Activated naive CD8-positive, alpha-beta T cell treated with anti-CD3 and anti-CD28 coated beads, Interleukin-2, amount 10 ng/mL, durations not matched to agents 7 days and 5 days (primary cell): ENCODE data around the gene U2AF2. TPM values are rescaled to one million over a fixed set of nuclear protein-coding genes. Genes with fewer than 3 reads are reported as not detected.

ENCODE experiments used
- ATAC-seq: fragments of 150-1000 bp; cut with Tn5 transposase; one replicate; pipeline ENCODE4 v1.10.0; 2021; ENCODE audit warnings: low read depth, moderate library complexity
- POLR2A ChIA-PET: fragments of 350-600 bp; sonication (Branson Sonifier 250); formaldehyde crosslinking; loops from one replicate; lab custom pipeline; 2021; ENCODE audit warnings: antibody characterized with exemption; lab: Charles Lee
- DNase-seq: peaks from one replicate; pipeline ENCODE4 v3.0.0; 2021
- H3K27ac Mint-ChIP-seq: one replicate; pipeline ENCODE4 v1.8.0; 2022; ENCODE audit warnings: mild to moderate bottlenecking, mixed read lengths
- H3K27me3 Mint-ChIP-seq: one replicate; pipeline ENCODE4 v1.8.0; 2022; ENCODE audit warnings: mild to moderate bottlenecking, moderate library complexity, mixed read lengths
- H3K36me3 Mint-ChIP-seq: one replicate; pipeline ENCODE4 v1.8.0; 2021; ENCODE audit warnings: mild to moderate bottlenecking, mixed read lengths
- H3K4me1 Mint-ChIP-seq: one replicate; pipeline ENCODE4 v1.8.0; 2021; ENCODE audit warnings: mixed read lengths
- H3K4me3 Mint-ChIP-seq: one replicate; pipeline ENCODE4 v1.8.0; 2022; ENCODE audit warnings: mild to moderate bottlenecking, moderate library complexity, mixed read lengths
- H3K9me3 Mint-ChIP-seq: one replicate; pipeline ENCODE4 v1.8.0; 2021; ENCODE audit warnings: mixed read lengths
- total RNA-seq, 2 experiments: library from RNA; stranded (reverse); gene quantifications; one replicate each; pipeline ENCODE4 v1.2.3, GENCODE V29; 2021

U2AF2 gene
- total RNA-seq, 2 experiments from 2014 or later: 257 to 267 TPM

GRCh38 chr19:55689411-55690108 lies 34.7 kb downstream of the U2AF2 start:
- peak; percentile 17 for DNase-seq
- Mint-ChIP-seq H3K36me3 (peaks cover 1% of the 10 kb centered on the region), H3K4me1 (no peaks in the 10 kb centered on the region), H3K27me3 (no peaks in the 10 kb centered on the region), H3K9me3 (no peaks in the 10 kb centered on the region), H3K4me3 (no peak overlapping the region), H3K27ac (no peak overlapping the region)
- POLR2A ChIA-PET: interaction anchor here (0.5 kb wide), 1 partner anchor 18 kb away, joined by 3 read pairs; no protein-coding TSS in a partner anchor
- ATAC-seq: no peak

DNA sequence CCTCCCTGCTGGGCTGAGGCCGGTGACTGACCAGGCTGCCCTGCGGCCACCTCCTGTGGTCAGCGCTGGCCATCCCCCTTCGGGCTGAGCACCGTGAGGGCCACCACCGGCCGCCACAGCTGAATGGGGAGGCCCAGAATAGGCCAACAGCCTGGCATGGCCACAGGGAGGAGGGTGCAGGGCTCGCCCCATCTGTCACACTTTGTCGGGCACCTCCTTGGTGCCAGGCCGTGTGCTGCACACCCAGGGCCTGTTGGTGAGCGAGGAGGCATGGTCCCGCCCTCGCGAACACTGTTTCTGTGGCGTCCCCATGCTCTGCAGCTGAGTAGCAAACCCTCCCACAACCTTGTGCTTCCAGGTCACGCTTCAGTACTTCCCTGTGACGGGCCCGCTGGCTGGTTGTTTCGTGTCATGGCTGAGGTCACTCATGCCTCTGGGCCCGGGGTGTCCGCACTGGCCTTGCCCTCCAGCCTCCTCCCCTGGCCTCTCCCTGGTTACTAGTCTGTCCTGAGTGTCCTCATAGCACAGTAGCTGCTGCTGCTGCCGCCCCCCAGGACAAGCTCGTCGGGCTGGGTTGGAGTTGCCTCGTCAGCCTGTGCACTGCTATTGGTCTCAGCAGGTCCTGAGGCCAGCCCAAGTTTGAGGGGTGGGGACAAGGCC lies 35.4 kb downstream of the U2AF2 start:
- Mint-ChIP-seq H3K9me3 (no peaks in the 10 kb centered on the region), H3K36me3 (peaks cover 1% of the 10 kb centered on the region), H3K4me3 (no peak overlapping the region), H3K4me1 (no peaks in the 10 kb centered on the region), H3K27me3 (no peaks in the 10 kb centered on the region), H3K27ac (no peak overlapping the region)
- DNase-seq (no peak), ATAC-seq (no peak)
- POLR2A ChIA-PET: no interaction called here

GRCh38 chr19:55690769-55691545 lies 36.1 kb downstream of the U2AF2 start:
- ATAC-seq (no peak), DNase-seq (peak; percentile 28)
- POLR2A ChIA-PET: no interaction called here
- H3K27me3 Mint-ChIP-seq: no peaks in the 10 kb centered on the region
- no peak overlapping the region for H3K27ac Mint-ChIP-seq
- peaks cover 1% of the 10 kb centered on the region for H3K36me3 Mint-ChIP-seq
- no peaks in the 10 kb centered on the region for H3K9me3 Mint-ChIP-seq
- no peaks in the 10 kb centered on the region for H3K4me1 Mint-ChIP-seq
- H3K4me3 Mint-ChIP-seq: no peak overlapping the region

DNA sequence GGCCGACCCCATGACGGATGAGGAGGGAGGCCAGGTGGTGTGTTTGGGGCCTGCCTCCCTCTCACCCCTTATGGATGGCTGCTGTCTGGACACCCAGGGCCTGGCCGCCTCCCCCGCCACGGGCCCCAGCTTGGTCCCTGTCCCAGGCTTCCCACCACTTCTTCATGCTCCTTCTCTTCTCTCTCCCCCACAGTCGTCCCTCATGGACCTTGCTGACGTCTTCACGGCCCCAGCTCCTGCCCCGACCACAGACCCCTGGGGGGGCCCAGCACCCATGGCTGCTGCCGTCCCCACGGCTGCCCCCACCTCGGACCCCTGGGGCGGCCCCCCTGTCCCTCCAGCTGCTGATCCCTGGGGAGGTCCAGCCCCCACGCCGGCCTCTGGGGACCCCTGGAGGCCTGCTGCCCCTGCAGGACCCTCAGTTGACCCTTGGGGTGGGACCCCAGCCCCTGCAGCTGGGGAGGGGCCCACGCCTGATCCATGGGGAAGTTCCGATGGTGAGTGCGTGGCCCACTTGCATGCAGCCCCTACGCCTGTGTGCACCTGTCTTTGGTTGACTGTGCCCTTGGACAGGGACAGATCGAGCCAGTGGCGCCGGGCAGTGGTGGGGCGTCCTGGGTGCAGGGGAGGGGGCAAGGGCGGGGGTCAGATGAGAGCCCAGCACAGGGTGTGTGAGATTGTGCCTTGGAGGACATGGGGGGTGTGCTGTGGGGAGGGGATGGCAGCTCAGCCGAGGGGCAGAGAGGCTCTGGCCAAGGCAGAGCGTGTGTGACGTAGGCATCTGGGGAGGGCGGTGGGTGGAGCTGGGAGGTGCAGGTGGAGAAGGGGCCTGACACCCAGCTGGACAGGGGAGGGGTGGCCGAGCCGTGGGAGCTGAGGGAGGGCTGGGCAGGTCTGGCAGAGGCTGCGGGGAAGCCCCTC lies 37.0 kb downstream of the U2AF2 start:
- POLR2A ChIA-PET: no interaction called here
- no peaks in the 10 kb centered on the region for H3K4me1 Mint-ChIP-seq

GRCh38 chr19:55692681-55693081 lies 37.8 kb downstream of the U2AF2 start:
- H3K36me3 Mint-ChIP-seq: no peaks in the 10 kb centered on the region
- POLR2A ChIA-PET: no interaction called here
- ATAC-seq: no peak

More for the DNA sequence above, 37.0 kb downstream of the U2AF2 start:
- Mint-ChIP-seq H3K9me3 (no peaks in the 10 kb centered on the region), H3K36me3 (peaks cover 1% of the 10 kb centered on the region), H3K4me3 (no peak overlapping the region), H3K27me3 (no peaks in the 10 kb centered on the region), H3K27ac (no peak overlapping the region)
- peak; percentile 20 for DNase-seq
- ATAC-seq: no peak

DNA sequence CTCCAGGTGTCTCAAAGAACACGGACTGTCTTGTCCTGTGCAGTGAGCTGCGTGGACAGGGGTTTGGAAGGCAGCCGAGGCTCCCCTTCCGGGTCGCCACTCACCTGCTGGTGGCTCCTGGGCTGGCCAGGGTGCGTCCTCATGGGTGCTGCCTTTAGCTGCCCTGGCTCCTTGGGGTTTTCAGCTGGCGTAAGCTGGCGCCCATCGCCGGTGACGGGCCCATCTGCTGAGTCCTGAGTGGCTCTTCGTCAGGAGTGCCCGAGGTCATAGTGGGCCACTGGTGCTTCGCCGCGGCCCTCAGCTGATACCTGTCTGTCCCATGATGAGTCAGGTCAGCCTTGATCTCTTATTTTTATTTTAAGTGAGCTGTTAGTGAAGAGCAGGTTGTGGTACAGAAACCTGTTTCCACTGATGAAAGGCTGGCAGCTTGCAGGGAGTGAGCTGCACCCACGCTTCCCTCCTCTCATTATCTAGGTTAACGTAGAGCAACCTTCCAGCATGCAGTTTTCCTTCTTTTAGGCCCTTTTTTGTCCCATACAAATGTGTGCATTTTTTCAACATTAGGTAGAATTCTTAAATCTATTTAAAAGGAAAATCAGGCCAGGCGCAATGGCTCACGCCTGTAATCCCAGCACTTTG lies 38.6 kb downstream of the U2AF2 start:
- H3K27ac Mint-ChIP-seq: no peak overlapping the region

More at GRCh38 chr19:55692681-55693081, 37.8 kb downstream of the U2AF2 start:
- H3K27ac Mint-ChIP-seq: no peak overlapping the region
- DNase-seq: peak; percentile 23
- H3K4me3 Mint-ChIP-seq: no peak overlapping the region
- H3K4me1 Mint-ChIP-seq: no peaks in the 10 kb centered on the region
- H3K27me3 Mint-ChIP-seq: no peaks in the 10 kb centered on the region
- H3K9me3 Mint-ChIP-seq: no peaks in the 10 kb centered on the region

GRCh38 chr19:55694241-55694655 lies 39.4 kb downstream of the U2AF2 start:
- no peak overlapping the region for H3K27ac Mint-ChIP-seq
- no peaks in the 10 kb centered on the region for H3K4me1 Mint-ChIP-seq
- H3K4me3 Mint-ChIP-seq: no peak overlapping the region
- H3K27me3 Mint-ChIP-seq: no peaks in the 10 kb centered on the region
- DNase-seq (peak; percentile 19), ATAC-seq (no peak)
- H3K9me3 Mint-ChIP-seq: no peaks in the 10 kb centered on the region
- POLR2A ChIA-PET: no interaction called here
- H3K36me3 Mint-ChIP-seq: no peaks in the 10 kb centered on the region

More for the DNA sequence above, 38.6 kb downstream of the U2AF2 start:
- DNase-seq (peak; percentile 26), ATAC-seq (no peak)
- POLR2A ChIA-PET: no interaction called here
- Mint-ChIP-seq H3K4me1 (no peaks in the 10 kb centered on the region), H3K4me3 (no peak overlapping the region), H3K27me3 (no peaks in the 10 kb centered on the region), H3K36me3 (no peaks in the 10 kb centered on the region), H3K9me3 (no peaks in the 10 kb centered on the region)

GRCh38 chr19:55694656-55695491 lies 40.0 kb downstream of the U2AF2 start:
- Mint-ChIP-seq H3K4me3 (no peak overlapping the region), H3K36me3 (peaks cover 2% of the 10 kb centered on the region), H3K4me1 (no peaks in the 10 kb centered on the region), H3K27me3 (no peaks in the 10 kb centered on the region), H3K27ac (no peak overlapping the region), H3K9me3 (no peaks in the 10 kb centered on the region)
- POLR2A ChIA-PET: no interaction called here
- DNase-seq: peak; percentile 25
- no peak for ATAC-seq

DNA sequence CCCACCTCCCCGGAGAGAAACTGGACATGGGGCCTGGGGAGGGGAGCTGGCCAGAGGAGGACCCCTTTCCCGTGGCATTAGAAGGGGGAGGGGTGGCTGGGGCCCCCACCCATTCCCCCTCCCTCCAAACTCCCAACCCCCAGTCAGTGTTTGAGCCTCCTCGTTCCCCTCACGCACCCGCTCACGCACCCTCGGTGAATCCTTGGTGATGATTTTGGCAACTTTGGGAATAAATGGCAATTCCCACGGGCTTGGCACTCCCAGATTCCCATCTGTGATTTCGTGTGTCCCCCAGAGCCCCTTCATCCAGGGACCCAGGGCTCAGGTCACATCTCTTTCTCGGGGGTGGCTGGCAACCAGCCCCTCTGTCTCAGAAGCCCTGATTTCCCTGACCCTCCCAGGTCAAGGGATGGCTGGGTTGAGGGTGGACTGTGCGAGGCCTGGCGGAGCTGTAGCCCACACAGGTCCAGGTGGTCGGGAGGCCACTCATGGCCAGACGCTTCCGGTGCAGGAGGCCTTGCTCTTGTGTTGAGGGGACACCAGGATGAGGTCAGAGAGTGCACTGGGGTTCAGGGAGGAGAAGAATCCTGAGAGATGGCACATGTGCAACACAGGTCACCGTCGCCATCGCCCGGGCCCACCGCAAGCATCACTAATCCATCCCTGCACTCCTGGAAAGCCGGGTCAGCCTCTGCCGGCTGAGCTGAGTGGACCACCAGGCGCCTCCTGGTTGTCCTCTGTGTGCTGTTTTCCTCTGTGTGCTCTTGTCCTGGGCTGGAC lies 40.9 kb downstream of the U2AF2 start:
- H3K4me1 Mint-ChIP-seq: no peaks in the 10 kb centered on the region
- H3K27ac Mint-ChIP-seq: no peak overlapping the region
- no peaks in the 10 kb centered on the region for H3K27me3 Mint-ChIP-seq
- DNase-seq: peak; percentile 25
- H3K4me3 Mint-ChIP-seq: no peak overlapping the region
- no peak for ATAC-seq
- POLR2A ChIA-PET: no interaction called here
- no peaks in the 10 kb centered on the region for H3K9me3 Mint-ChIP-seq
- H3K36me3 Mint-ChIP-seq: peaks cover 4% of the 10 kb centered on the region

DNA sequence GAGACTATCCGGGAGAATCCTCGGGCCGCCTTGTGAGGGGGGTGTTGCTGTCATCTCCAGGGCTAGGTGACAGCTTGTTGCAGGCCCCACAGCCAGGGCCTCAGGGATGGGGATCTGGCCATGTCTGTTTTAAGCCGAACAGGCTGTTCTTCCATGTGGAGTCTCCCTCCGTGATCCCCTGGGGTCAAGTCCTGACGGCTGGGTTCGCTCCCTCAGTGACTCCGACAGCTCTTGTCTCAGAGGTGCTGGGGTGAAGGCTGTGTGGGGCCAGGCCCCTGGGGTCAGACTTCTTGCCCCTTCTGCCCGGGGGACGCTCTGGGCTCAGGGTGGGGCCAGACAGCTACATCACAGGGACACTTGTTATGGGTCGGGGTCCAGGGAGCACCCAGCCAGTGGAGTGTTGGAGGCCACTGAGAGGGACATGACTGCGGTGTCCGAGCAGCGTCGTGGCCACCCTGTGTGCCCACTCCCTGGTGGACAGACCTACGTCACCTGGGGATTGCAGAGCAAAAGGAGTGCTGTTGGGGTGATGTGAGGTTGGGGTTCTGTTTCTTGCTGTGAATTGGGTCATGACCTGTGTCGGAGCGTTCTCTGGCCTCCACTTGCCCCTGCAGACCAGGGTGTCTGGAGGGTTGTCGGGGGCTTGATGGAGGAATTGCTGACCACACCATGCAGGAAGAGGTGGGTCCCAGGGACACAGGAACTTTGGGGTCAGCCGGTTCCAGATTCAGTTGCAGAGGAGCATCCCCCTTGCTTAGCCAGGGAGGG lies 41.6 kb downstream of the U2AF2 start:
- Mint-ChIP-seq H3K27me3 (no peaks in the 10 kb centered on the region), H3K4me1 (no peaks in the 10 kb centered on the region), H3K9me3 (no peaks in the 10 kb centered on the region), H3K36me3 (peaks cover 4% of the 10 kb centered on the region), H3K4me3 (no peak overlapping the region), H3K27ac (no peak overlapping the region)
- DNase-seq (peak; percentile 12), ATAC-seq (no peak)
- POLR2A ChIA-PET: no interaction called here

GRCh38 chr19:55697069-55697440 lies 42.2 kb downstream of the U2AF2 start:
- H3K27ac Mint-ChIP-seq: no peak overlapping the region
- no peaks in the 10 kb centered on the region for H3K4me1 Mint-ChIP-seq
- DNase-seq (peak; percentile 15), ATAC-seq (no peak)
- POLR2A ChIA-PET: no interaction called here
- no peaks in the 10 kb centered on the region for H3K9me3 Mint-ChIP-seq
- no peaks in the 10 kb centered on the region for H3K27me3 Mint-ChIP-seq
- H3K4me3 Mint-ChIP-seq: no peak overlapping the region
- H3K36me3 Mint-ChIP-seq: peaks cover 4% of the 10 kb centered on the region
